Occipital lobe (tissue), 2 donors: Measurements from ENCODE around the gene ALKBH3. TPM values are rescaled to one million over a fixed set of nuclear protein-coding genes. Genes with fewer than 3 reads are reported as not detected.

Experiments
- DNase-seq: peaks from one replicate; lab custom pipeline; 2025; lab: John Stamatoyannopoulos, UW
- total RNA-seq: library from RNA; depleted of rRNA; stranded (reverse); fragments of >200 nt; gene quantifications from one replicate; pipeline ENCODE4 v1.2.3, GENCODE V29; 2014

ALKBH3 gene
- total RNA-seq: 33.5 TPM

- DNase-seq: peak; percentile 86
These were observed at the start of gene ALKBH3 for GRCh38 chr11:43880640-43881159. Gene ALKBH3, plus strand, starts transcription at chr11:43880831. Its CDS starts 1,822 bp downstream, at chr11:43882653.

GRCh38 chr11:43830928-43831440 lies 49.6 kb upstream of the ALKBH3 start:
- peak; percentile 65 for DNase-seq

DNA sequence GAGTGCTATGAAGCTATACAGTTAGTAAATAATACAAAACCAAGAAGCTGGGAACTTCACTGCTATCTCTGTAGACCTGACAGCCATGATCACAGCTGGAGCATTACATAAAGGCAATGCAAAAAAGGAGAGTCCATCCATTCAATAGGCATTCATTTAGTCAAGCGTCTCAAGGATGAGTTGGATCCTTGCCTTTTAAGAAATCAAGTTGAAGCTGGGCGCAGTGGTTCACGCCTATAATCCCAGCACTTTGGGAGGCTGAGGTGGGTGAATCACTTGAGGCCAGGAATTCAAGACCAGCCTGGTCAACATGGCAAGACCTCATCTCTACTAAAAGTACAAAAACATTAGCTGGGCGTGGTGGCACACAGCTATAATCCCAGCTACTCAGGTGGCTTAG lies 48.1 kb upstream of the ALKBH3 start:
- DNase-seq: no peak

DNA sequence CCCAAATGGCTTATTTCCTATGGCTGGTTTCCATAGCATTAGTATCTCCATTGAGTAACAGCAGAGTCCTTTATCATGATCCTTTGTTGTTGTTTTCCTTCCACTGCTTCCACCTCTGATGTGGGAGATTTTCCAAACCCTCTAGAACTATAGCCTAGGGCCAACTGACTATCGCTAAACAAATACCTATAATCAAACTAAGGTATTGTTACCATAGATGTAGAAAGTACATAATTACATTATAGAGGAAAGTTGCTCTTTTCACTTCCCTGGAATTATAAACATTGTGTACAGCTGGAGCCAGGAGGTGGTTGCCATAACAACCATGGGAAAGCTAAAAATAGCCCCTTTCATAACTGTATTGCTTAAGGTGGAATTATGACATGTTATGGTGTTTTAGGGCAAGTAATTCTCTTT lies 47.0 kb upstream of the ALKBH3 start:
- DNase-seq: no peak

DNA sequence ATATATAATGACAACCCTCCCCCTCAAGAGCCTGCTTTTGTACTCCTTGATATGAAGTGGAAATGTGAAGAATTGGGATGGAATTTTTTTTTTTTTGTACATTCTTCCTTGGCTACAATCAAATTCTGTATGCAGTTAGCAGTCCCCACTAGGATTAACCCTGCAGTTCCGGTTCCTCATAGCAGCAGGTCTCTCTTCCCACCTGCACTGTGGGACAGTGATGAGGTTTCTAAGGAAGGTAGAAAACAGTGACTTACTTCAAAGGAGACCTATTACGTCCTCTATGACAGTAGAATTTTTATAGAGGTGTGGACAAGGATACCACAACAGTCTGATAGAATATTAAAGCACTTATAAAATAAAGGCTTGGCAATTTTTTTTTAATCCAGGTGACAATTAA lies 46.3 kb upstream of the ALKBH3 start:
- no peak for DNase-seq

GRCh38 chr11:43835104-43835503 lies 45.5 kb upstream of the ALKBH3 start:
- no peak for DNase-seq

- DNase-seq: no peak
These were observed 42.8 kb upstream of the ALKBH3 start for GRCh38 chr11:43837879-43838278.

DNA sequence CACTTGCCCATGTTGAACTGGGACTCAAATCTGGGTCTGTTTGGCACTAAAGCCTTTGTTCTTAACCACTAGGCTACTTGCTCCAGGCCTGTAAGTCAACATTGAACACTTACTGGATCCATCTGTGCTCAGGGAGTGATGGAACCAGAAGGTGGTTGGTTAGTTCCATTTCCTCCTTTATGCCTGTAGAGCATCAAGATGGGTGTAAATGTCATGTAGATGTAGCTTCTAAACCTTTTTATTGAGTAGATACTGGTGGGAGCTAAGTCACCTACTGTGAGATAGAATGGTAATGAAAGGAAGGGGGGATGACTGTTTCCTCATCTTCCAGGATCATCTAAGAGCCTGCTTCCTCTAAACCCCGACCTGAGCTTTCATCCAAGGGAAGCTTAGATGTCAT lies 38.6 kb upstream of the ALKBH3 start:
- no peak for DNase-seq

DNA sequence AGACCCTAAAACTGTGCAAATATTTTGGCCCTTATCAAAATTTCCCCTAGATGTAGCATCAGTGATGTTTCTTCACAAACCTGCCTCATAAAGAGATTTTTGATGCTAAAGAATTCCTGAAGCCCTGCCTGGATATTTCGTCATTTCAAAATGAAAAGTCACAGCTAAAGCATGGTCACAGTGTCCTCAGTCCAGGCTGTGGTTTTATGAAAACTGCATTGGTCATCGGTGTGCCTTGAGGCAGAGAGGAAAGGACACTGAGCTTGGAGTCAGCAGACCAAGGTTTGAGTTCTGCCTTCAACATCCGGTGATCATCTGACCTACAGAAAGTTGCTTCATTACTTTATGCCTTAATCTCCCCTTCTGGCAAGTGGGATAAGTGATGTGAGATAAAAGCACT lies 34.8 kb upstream of the ALKBH3 start:
- DNase-seq: no peak

- DNase-seq: peak; percentile 14
These were observed 28.5 kb upstream of the ALKBH3 start for GRCh38 chr11:43852057-43852636.

- no peak for DNase-seq
These were observed 26.9 kb upstream of the ALKBH3 start for GRCh38 chr11:43853781-43854180.

GRCh38 chr11:43856993-43857392 lies 23.6 kb upstream of the ALKBH3 start:
- DNase-seq: no peak

DNA sequence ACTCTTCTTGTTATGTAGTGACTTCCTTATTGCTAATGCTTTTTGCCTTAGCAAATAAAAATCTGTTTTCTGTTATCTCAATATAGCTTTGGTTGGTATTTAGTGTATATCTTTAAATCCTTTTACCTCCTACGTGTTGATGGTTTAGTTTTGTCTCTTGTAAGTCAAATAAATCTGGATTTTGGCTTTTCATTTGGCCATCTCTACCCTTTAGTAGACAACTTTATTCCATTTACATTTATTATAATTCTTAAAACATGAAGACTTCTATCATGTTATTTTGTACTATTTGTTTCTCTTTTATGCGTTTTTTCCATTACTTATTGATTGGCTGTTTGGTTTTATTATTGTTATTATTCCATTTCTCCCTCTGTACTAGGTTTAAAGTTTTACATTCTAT lies 19.5 kb upstream of the ALKBH3 start:
- DNase-seq: no peak

DNA sequence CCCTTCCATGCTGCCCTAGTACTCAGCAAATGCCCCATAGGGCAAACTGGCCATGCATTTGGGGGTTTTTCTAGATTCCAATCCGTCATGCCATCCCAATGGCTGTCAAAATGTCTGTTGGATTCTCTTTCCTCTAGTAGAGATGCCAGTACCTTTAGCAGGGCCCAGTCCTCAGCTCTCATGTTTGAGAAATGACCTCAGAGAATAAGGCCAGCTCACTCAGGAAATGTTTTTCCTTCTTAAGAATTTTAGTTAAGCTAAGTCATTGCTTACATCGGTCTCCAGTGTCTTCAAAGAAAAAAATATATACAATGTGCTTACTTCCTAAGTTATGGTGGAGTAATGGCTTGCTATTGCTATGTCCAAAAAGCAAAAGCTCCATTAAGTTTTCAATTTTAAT lies 14.1 kb upstream of the ALKBH3 start:
- no peak for DNase-seq

DNA sequence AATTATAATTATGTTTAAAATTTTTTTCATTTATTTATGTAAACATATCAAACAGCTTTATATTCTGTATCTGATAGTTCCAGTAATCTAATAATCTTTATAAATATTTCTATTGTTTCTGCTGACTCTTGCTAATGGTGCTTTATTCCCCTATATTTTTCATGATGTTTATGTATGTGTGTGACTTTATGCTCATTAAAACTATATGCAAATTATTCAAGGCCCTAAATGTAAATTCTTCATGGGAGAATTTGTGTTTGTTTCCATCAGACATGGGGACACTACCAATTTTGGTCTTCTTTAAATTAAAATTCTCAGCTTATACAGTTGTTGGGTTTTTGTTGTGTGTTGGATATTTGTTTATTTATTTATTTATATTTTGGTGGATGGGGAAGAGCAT lies 13.7 kb upstream of the ALKBH3 start:
- DNase-seq: no peak

- DNase-seq: no peak
These were observed 11.6 kb upstream of the ALKBH3 start for GRCh38 chr11:43868852-43869567.

- peak; percentile 76 for DNase-seq
These were observed 9.6 kb upstream of the ALKBH3 start for GRCh38 chr11:43871051-43871450.

- no peak for DNase-seq
These were observed 7.6 kb upstream of the ALKBH3 start for GRCh38 chr11:43872995-43873394.

- DNase-seq: no peak
These were observed 6.6 kb upstream of the ALKBH3 start for GRCh38 chr11:43874078-43874477.

GRCh38 chr11:43874738-43875137 lies 5.9 kb upstream of the ALKBH3 start:
- DNase-seq: no peak

GRCh38 chr11:43879789-43880639 lies 617 bp upstream of the ALKBH3 start:
- DNase-seq: no peak

DNA sequence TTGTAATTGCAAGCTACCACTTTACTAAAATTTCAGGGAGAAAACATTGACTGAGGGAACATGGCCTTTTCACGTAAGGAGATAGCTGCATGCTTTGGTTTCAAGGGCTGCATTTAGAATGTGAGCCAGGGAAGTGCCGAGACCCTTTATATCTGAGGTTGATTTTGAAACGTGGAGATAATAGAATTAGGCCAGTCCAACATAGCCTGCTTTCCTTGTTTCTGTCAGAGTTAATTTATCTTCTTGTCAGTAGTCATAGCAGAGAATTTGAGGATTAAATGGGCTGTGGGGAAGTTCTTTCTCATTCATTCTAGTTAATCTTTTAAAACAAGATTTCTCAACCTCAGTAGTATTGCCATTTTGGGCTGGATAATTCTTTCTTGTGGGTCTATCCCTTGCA lies 12.2 kb downstream of the ALKBH3 start:
- no peak for DNase-seq
